Measurements from ENCODE around the gene TMA7.

The TMA7 gene

DNA sequence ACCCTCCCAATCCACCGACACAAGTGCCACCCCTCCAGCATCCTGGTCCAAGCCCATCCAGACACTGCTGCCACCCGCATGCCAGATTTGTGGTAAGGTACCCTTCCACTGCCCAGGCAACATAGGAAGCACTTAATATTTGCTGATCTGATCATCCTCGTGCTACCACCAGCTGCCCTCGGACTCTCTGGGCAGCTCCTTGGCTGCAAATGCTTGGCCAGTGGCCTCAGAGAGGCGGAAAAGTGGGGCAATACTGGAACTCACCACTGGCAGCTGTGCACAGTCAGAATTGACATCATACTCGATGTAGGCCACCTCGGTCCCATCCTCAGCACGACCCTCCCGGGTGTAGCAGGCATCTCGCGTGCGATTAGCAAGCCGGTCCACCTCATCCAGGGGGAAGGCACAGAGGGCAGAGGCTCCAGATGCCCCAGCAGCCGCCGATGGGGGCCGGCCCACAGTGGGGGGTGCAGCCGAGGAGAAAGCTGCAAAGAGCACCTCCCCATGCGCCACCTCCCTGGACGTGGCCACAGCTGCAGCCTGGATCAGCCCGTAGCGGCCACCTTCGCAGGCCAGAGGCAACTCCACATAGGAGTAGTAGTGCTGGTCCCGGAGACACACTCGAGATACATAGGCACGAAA lies 16.7 kb upstream of the TMA7 start:
- no peak for DNase-seq (ENCODE audit: low spot score)

DNA sequence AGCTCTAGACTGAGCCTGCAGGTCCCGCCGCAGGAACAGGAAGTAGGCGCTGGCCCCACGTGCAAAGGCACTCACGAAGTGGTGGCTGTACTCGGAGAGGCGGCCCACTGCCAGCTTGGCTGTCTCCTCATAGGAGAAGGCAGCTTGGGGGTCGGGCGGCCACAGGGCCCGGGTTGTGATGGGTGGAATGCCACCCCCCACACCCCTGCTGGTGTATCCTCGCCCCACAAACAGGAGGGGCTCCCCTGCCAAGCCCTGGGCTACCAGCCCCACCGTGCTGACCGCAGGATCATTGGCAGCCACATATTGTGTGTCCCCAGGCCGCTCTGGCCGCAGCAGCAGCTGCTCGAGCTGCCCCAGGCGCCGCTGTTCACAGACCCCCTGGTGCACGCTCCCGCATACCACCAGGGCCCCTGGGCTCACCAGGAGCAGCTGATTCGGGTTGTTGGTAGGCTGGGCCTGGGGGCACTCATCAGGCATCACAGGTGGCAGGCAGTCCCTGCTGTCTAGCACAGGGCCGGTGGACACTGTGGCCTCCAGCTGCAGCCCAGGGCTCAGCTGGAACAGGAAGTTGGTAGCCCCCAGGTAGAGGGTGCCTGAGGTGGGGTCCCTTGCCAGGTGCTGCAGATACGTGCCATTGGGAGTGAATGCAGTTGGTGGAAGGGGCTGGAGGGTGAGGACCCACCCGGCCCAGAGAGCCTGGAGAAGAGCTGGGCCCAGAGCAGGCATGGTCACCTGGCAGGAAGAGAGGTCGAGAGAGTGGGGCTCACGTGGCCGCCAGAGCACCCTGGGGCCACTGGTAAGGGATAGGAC lies 16.0 kb upstream of the TMA7 start:
- DNase-seq (ENCODE audit: low spot score), result no peak

- DNase-seq (ENCODE audit: low spot score), result no peak
These were observed 14.7 kb upstream of the TMA7 start for GRCh38 chr3:48425281-48425812.

- DNase-seq (ENCODE audit: low spot score), result no peak
These were observed 13.6 kb upstream of the TMA7 start for GRCh38 chr3:48426401-48426909.

DNA sequence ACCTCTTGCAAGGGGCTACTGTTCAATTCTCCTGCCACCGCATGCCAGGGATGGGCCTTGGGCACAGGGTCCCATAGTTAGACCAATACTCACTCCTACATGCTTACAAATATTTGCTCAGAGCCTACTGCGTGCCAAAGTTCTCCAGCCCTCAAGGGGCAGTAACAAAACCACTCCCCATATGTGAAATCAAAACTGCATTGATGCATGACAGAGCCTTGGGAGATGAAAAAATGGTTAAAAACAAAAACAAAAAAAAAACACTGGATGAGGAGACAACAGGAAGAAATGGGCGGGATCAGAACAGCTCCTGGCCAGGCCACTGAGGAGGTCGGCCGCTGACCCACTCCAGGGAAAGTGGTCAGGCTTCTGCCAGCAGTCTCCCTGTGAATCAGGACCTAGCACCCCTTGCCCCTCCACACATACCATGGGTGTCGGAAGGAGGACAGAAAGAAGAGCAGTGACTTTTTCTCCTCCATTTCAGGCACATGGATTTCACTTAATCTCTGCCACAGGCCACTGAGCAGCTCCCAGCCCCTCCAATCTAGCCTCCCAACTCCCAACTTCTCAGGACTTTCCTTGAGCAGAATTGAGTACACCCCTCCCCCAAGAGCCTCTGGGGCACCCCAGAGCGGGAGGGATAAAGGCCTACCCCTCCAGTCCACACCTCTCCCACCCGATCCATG lies 13.0 kb upstream of the TMA7 start:
- no peak for DNase-seq (ENCODE audit: low spot score)

GRCh38 chr3:48427630-48427962 lies 12.5 kb upstream of the TMA7 start:
- no peak for DNase-seq (ENCODE audit: low spot score)

- no peak for DNase-seq (ENCODE audit: low spot score)
These were observed 11.9 kb upstream of the TMA7 start for GRCh38 chr3:48428088-48428571.

DNA sequence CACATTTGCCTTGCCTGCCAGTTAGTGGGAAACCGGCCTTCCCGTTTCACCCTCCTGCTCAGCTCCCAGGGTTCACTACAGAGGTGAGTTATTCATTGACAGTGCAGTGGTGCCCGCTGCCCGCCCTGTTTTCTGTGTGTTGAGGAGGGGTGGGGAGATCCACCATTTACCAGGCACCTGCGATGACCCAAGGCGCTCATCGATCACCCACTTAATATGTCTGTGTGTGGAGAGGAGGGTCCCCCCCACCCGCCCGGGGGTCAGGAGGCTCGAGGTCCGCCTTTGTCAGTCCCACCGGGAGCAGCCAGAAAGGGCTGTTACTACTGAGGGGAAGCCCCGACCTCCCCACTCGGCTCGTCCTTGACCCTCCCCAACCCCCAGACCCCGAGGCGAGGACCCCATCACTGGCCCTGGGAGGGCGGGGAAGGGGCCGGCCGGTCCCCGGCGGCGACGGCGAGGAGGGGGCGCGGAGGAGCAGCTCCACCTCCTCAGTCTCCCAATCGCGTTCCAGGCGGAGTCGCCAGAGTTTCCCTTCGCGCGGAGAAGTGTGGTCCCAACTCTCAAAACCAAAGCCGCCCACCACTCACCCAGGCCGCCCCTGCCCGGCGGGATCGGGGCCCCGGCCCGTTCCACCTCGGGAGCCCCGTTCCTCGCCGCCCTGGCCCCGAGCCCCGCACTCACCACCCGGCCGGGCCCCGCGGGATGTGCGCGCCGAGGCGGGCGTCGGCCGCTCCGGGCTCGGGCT lies 11.3 kb upstream of the TMA7 start:
- DNase-seq (ENCODE audit: low spot score), result peak; percentile 80

GRCh38 chr3:48429317-48429959 lies 10.6 kb upstream of the TMA7 start:
- peak; percentile 75 for DNase-seq (ENCODE audit: low spot score)

GRCh38 chr3:48429960-48430707 lies 9.9 kb upstream of the TMA7 start, which contains the start of gene PLXNB1:
Gene PLXNB1 (minus strand): TSS chr3:48430086. CDS start chr3:48424611, 5,475 bp downstream.
- no peak for DNase-seq (ENCODE audit: low spot score)

DNA sequence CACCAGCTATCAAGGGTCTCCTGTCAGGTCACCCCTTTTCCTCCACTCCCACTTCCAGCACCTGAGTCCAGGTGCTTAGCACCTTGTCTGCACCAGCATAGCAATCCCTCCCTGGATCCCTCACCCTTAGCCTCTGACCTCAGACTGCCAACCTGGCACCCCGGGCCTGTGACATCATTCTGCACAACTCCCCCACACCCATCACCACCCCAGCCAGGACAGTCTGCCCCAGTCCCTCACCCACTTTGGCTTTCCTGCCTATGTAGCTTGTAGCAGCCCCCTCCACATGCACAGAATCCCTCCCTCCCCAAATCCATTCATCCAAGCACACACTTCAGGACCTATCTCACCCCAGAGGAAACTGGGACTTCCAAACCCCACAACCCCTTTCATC lies 9.4 kb upstream of the TMA7 start:
- DNase-seq (ENCODE audit: low spot score), result no peak

- DNase-seq (ENCODE audit: low spot score), result no peak
These were observed 8.6 kb upstream of the TMA7 start for GRCh38 chr3:48431224-48432029.

DNA sequence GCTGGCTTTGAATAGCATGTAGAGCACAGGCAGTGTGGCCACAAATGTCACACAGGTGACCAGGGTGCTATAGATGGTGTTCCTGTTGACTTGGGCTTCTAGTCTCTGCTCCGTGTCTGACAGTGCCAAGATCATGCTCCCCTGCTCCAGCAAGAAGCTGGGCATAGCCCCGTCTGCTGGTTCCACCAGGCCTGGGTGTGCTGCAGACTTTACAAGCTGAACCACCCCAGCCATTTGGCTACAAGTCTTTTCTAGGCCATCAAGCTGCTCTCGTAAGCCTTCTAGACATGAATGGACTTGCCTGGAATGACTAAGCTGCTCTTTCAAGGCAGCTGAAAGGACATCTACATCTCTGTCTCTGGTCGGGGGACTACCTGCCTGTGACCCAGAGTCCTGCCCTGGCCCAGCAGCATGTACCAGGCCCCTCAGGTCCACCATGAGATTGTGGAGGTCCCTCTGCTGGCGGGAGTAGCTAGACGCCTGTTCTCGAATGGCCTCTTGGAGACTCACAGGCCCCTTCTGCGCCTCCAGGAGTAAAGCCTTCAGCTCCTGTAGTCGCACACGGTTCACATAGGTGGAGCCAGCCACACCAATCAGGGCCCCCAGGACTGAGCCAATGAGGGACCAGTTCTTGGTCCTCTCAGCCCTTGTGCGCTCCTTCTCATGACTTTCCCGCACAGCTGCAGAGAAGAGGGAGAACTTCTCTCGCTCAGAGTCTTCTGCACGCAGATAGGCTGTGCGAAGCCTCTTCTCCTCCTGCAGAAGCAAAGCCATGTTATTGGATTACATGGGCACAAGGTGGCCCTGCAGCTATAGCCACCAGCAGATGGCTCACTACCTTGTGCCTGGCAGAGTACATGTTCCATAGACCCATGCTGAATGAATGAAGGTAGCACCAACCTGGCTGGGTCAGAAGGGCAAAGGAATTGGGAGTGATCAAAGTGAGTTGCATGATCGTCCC lies 7.4 kb upstream of the TMA7 start:
- DNase-seq (ENCODE audit: low spot score), result no peak

- no peak for DNase-seq (ENCODE audit: low spot score)
These were observed 6.5 kb upstream of the TMA7 start for GRCh38 chr3:48433472-48434118.

DNA sequence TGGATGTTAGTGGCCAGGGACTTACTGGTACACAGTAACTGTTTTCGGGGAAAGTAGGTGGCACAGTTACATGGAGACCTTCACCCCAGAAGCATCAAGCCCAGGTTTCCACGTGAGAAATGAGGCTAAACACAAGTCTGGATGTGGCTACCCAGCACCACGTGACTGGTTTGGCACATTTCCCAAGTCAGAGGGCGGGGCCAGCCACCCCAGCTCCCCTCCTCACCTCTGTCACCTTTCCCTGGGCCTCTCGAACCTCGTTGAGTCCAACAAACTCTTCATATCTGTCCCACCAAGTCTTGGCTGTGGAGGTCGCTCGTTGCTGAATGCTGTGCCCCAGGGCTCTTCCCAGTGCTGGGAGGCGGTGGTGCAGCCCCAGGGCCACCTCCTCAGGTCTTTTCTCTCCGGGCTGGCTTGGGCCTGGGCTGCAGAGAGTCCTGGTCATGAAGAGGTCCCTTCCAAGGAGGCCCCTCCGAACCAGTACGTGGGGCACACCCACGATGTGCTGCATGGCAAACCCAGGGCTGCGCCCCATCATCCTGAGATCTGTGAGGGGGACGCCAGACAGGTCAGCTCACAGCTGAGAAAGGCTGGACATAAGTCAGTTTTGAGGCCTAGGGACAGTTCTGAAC lies 5.3 kb upstream of the TMA7 start:
- no peak for DNase-seq (ENCODE audit: low spot score)

GRCh38 chr3:48435223-48435595 lies 4.8 kb upstream of the TMA7 start:
- no peak for DNase-seq (ENCODE audit: low spot score)

DNA sequence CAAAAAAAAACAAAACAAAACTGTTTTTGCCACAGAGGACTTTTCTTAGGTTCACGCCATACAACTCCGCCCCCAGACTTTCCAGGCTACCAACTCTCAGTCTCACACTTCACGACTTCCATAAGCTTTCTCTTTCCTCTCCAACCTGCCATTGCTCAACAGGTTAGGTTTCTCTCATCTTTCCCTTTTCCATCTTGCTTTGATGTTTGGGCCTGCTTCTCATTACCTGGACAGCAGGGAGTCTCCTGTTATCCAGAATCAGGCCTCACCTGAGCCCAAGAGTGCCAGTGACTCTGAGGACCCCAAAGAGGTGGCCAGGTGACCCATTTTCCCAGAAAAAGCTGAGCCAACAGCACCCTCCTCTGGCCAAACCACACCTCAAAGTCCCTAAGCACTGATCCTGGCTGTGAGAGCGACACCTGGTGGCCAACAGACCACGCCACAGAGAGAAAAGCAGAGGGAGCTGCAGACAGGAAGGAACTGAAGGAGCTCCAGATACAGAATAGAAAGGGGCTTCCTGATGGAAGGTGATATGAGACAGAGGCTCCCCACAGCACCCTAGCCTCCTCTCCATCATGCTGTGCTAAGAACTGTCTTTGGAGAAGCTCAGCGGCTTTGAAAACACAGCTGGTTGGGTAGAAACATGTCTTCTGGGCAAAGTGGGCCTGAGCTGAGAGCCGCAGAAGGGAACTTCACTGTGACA lies 4.1 kb upstream of the TMA7 start:
- DNase-seq (ENCODE audit: low spot score), result peak; percentile 87

Measured in left forelimb (tissue), 1 donor.